GM23338 (cell line): ENCODE results near the gene ZCCHC9. TPM values are rescaled to one million over a fixed set of nuclear protein-coding genes. Genes with fewer than 3 reads are reported as not detected.

ENCODE experiments used
- ATAC-seq: fragments of 200-7000 bp; cut with Tn5 transposase; 3 replicates; pipeline ENCODE4 v1.9.1; 2020
- DNase-seq: peaks from one replicate; pipeline ENCODE4 v3.0.0-alpha.2; 2015; ENCODE audit warnings: low spot score
- H2AFZ ChIP-seq: fragments of 200-600 bp; sonication (generic); 2 replicates; pipeline ENCODE4 v1.8.0; 2016; ENCODE audit warnings: antibody characterized with exemption, mild to moderate bottlenecking, moderate library complexity
- H3F3A ChIP-seq: fragments of 200-600 bp; sonication (generic); replicated peaks from 2 replicates; pipeline ENCODE4 v1.8.0; 2017; ENCODE audit warnings: antibody characterized with exemption, mixed run types, low read depth
- H3K27ac ChIP-seq: fragments of 200-600 bp; sonication (generic); 2 replicates; pipeline ENCODE4 v1.6.1; 2016; ENCODE audit warnings: low read depth
- H3K27me3 ChIP-seq: fragments of 200-600 bp; sonication (generic); 2 replicates; pipeline ENCODE4 v1.8.0; 2016; ENCODE audit warnings: mild to moderate bottlenecking, mixed run types, moderate library complexity; ENCODE audit not compliant: insufficient read depth
- H3K36me3 ChIP-seq: fragments of 200-600 bp; sonication (generic); 2 replicates; pipeline ENCODE4 v1.8.0; 2016; ENCODE audit warnings: mild to moderate bottlenecking; ENCODE audit not compliant: insufficient read depth
- H3K4me1 ChIP-seq: fragments of 200-600 bp; sonication (generic); 2 replicates; pipeline ENCODE4 v1.8.0; 2016; ENCODE audit warnings: mild to moderate bottlenecking, moderate library complexity; ENCODE audit not compliant: insufficient read depth
- H3K4me2 ChIP-seq: fragments of 200-600 bp; sonication (generic); 2 replicates; pipeline ENCODE4 v1.7.1; 2017; ENCODE audit warnings: mixed run types
- H3K4me3 ChIP-seq: fragments of 200-600 bp; sonication (generic); 2 replicates; pipeline ENCODE4 v1.6.1; 2016; ENCODE audit warnings: mixed run types
- H3K79me2 ChIP-seq: fragments of 200-600 bp; sonication (generic); replicated peaks from 2 replicates; pipeline ENCODE4 v1.8.0; 2017; ENCODE audit warnings: mild to moderate bottlenecking; ENCODE audit not compliant: insufficient read depth
- H3K9me2 ChIP-seq: fragments of 200-600 bp; sonication (generic); 2 replicates; pipeline ENCODE4 v1.8.0; 2017; ENCODE audit not compliant: insufficient read depth
- H4K20me1 ChIP-seq: fragments of 200-600 bp; sonication (generic); replicated peaks from 2 replicates; pipeline ENCODE4 v1.8.0; 2017; ENCODE audit warnings: mild to moderate bottlenecking; ENCODE audit not compliant: insufficient read depth
- H3K27ac Mint-ChIP-seq: 2 replicates; pipeline ENCODE4 v1.8.0; 2020; ENCODE audit warnings: inconsistent platforms, mild to moderate bottlenecking, moderate library complexity, mixed read lengths
- H3K27me3 Mint-ChIP-seq: 3 replicates; pipeline ENCODE4 v1.8.0; 2022; ENCODE audit warnings: low read depth, mild to moderate bottlenecking, moderate library complexity, mixed read lengths, inconsistent platforms; ENCODE audit not compliant: insufficient read depth, poor library complexity
- H3K36me3 Mint-ChIP-seq: 3 replicates; pipeline ENCODE4 v1.8.0; 2021; ENCODE audit warnings: low read depth, mild to moderate bottlenecking, inconsistent platforms, moderate library complexity, mixed read lengths
- H3K4me1 Mint-ChIP-seq: 3 replicates; pipeline ENCODE4 v1.8.0; 2020; ENCODE audit warnings: mild to moderate bottlenecking, inconsistent platforms, mixed read lengths
- H3K4me3 Mint-ChIP-seq: 3 replicates; pipeline ENCODE4 v1.8.0; 2021; ENCODE audit warnings: moderate library complexity, mild to moderate bottlenecking, inconsistent platforms, mixed read lengths
- H3K9me3 Mint-ChIP-seq: 3 replicates; pipeline ENCODE4 v1.8.0; 2020; ENCODE audit warnings: moderate library complexity, mild to moderate bottlenecking, inconsistent platforms, mixed read lengths
- CREB1 ChIP-seq: fragments of 250-450 bp; sonication (Bioruptor Pico); IDR thresholded peaks from 2 replicates; pipeline ENCODE4 v1.5.0; 2020; ENCODE audit warnings: low read depth, mild to moderate bottlenecking, moderate library complexity
- EZH2phosphoT487 ChIP-seq: fragments of 200-600 bp; sonication (generic); IDR thresholded peaks from one replicate; pipeline ENCODE4 v1.8.1; 2018; ENCODE audit warnings: antibody characterized with exemption; ENCODE audit not compliant: unreplicated experiment
- STAT1 ChIP-seq: IDR thresholded peaks from one replicate; pipeline ENCODE4 v1.6.1; 2016; ENCODE audit warnings: antibody characterized with exemption; ENCODE audit not compliant: unreplicated experiment
- ZNF114 ChIP-seq: fragments of 250-450 bp; sonication (Bioruptor Pico); IDR thresholded peaks from 2 replicates; pipeline ENCODE4 v1.5.0; 2020; ENCODE audit warnings: mild to moderate bottlenecking, moderate library complexity
- ZNF331 ChIP-seq: fragments of 250-450 bp; sonication (Bioruptor Pico); IDR thresholded peaks from 2 replicates; pipeline ENCODE4 v1.5.0; 2020; ENCODE audit warnings: low read depth, mild to moderate bottlenecking, moderate library complexity
- polyA plus RNA-seq: library from polyadenylated mRNA; unstranded; fragments of >200 nt; fragmentation: Nextera tagmentation; extraction: Ambion mirVana; gene quantifications from 2 replicates; pipeline ENCODE4 v1.2.1, GENCODE V29; 2016
- total RNA-seq: library from RNA; depleted of rRNA; stranded (reverse); fragments of >200 nt; shearing (Covaris generic); gene quantifications from 2 replicates; pipeline ENCODE4 v1.2.3, GENCODE V29; 2014
- TF ChIP-seq, protein P1 (sequence below): fragments of 250-450 bp; sonication (Bioruptor Pico); IDR thresholded peaks from 2 replicates; pipeline ENCODE4 v1.5.0; 2020; ENCODE audit warnings: mild to moderate bottlenecking, moderate library complexity

Gene ZCCHC9
- total and polyA plus RNA-seq, 2 experiments from 2014 or later, result 31.1 to 48.7 TPM

DNA sequence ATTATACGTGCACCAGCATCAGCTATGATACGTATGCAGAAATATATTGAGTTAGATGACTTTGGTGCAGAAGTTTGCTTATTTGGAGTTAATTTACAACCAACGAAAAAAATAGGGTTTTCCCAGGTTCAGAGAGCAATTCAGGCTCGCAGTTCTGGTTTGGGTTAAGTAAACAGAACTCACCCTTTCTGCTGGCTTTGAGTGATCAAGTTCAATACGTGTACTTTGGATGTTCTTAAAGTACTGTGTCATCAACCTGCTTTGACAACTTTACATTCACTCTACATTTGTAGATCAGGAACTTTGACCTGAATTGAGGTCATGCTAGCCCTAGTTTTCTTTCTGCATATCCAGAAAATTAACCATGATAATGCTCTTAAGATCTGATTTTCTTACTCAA is 51.8 kb downstream of the ZCCHC9 start:
- peaks cover 11% of the 10 kb centered on the region for H3K4me1 Mint-ChIP-seq
- no peak for ATAC-seq
- no peaks in the 10 kb centered on the region for H3K4me1 ChIP-seq
- no peaks in the 10 kb centered on the region for H3F3A ChIP-seq
- H3K36me3 ChIP-seq, result no peaks in the 10 kb centered on the region
- H3K36me3 Mint-ChIP-seq, result no peaks in the 10 kb centered on the region
- H3K4me3 Mint-ChIP-seq, result no peak overlapping the region
- H3K4me3 ChIP-seq, result no peak overlapping the region
- no peaks in the 10 kb centered on the region for H4K20me1 ChIP-seq
- H3K9me2 ChIP-seq, result peaks cover 4% of the 10 kb centered on the region; the same call in 1 of the 2 replicates
- H3K79me2 ChIP-seq, result no peaks in the 10 kb centered on the region
- H2AFZ ChIP-seq, result no peak overlapping the region
- TF ChIP-seq, protein P1, sequence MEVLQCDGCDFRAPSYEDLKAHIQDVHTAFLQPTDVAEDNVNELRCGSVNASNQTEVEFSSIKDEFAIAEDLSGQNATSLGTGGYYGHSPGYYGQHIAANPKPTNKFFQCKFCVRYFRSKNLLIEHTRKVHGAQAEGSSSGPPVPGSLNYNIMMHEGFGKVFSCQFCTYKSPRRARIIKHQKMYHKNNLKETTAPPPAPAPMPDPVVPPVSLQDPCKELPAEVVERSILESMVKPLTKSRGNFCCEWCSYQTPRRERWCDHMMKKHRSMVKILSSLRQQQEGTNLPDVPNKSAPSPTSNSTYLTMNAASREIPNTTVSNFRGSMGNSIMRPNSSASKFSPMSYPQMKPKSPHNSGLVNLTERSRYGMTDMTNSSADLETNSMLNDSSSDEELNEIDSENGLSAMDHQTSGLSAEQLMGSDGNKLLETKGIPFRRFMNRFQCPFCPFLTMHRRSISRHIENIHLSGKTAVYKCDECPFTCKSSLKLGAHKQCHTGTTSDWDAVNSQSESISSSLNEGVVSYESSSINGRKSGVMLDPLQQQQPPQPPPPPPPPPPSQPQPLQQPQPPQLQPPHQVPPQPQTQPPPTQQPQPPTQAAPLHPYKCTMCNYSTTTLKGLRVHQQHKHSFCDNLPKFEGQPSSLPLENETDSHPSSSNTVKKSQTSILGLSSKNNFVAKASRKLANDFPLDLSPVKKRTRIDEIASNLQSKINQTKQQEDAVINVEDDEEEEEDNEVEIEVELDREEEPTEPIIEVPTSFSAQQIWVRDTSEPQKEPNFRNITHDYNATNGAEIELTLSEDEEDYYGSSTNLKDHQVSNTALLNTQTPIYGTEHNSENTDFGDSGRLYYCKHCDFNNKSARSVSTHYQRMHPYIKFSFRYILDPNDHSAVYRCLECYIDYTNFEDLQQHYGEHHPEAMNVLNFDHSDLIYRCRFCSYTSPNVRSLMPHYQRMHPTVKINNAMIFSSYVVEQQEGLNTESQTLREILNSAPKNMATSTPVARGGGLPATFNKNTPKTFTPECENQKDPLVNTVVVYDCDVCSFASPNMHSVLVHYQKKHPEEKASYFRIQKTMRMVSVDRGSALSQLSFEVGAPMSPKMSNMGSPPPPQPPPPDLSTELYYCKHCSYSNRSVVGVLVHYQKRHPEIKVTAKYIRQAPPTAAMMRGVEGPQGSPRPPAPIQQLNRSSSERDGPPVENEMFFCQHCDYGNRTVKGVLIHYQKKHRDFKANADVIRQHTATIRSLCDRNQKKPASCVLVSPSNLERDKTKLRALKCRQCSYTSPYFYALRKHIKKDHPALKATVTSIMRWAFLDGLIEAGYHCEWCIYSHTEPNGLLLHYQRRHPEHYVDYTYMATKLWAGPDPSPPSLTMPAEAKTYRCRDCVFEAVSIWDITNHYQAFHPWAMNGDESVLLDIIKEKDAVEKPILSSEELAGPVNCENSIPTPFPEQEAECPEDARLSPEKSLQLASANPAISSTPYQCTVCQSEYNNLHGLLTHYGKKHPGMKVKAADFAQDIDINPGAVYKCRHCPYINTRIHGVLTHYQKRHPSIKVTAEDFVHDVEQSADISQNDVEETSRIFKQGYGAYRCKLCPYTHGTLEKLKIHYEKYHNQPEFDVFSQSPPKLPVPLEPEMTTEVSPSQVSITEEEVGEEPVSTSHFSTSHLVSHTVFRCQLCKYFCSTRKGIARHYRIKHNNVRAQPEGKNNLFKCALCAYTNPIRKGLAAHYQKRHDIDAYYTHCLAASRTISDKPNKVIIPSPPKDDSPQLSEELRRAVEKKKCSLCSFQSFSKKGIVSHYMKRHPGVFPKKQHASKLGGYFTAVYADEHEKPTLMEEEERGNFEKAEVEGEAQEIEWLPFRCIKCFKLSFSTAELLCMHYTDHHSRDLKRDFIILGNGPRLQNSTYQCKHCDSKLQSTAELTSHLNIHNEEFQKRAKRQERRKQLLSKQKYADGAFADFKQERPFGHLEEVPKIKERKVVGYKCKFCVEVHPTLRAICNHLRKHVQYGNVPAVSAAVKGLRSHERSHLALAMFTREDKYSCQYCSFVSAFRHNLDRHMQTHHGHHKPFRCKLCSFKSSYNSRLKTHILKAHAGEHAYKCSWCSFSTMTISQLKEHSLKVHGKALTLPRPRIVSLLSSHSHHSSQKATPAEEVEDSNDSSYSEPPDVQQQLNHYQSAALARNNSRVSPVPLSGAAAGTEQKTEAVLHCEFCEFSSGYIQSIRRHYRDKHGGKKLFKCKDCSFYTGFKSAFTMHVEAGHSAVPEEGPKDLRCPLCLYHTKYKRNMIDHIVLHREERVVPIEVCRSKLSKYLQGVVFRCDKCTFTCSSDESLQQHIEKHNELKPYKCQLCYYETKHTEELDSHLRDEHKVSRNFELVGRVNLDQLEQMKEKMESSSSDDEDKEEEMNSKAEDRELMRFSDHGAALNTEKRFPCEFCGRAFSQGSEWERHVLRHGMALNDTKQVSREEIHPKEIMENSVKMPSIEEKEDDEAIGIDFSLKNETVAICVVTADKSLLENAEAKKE (CRISPR knock-in tag), result no peak
- no peak for TF ChIP-seq ZNF331 (CRISPR knock-in tag)
- DNase-seq, result no peak
- no peak overlapping the region for H3K4me2 ChIP-seq
- no peaks in the 10 kb centered on the region for H3K9me3 Mint-ChIP-seq
- no peaks in the 10 kb centered on the region for H3K27me3 Mint-ChIP-seq
- H3K27ac Mint-ChIP-seq, result no peak overlapping the region
- no peaks in the 10 kb centered on the region for H3K27me3 ChIP-seq
- H3K27ac ChIP-seq, result no peak overlapping the region

DNA sequence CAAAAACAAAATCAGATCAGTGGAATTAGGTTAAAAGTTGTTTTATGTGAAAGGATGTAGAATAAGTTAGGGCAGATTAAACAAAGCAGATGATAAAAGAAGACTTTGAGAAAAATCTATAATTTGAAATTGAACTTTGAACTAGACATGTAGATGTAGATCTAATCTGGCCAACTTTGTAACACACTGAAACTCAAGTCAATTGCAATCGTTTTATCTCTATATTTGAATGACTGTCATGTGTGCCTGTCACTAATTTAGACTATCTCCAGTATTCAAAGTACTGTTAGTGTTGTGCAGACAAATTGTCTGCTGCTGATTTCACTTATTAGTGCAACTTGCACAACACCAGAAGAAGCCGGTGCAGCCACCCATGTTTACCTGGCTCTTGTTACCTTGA is 52.7 kb downstream of the ZCCHC9 start:
- peaks cover 4% of the 10 kb centered on the region; the same call in 1 of the 2 replicates for H3K9me2 ChIP-seq
- H3K79me2 ChIP-seq, result no peaks in the 10 kb centered on the region
- H3K27ac ChIP-seq, result no peak overlapping the region
- no peaks in the 10 kb centered on the region for H3K36me3 ChIP-seq
- H3K4me1 ChIP-seq, result peaks cover 4% of the 10 kb centered on the region; the same call in 1 of the 2 replicates
- Mint-ChIP-seq H3K4me1 (peaks cover 14% of the 10 kb centered on the region), H3K27ac (no peak overlapping the region), H3K4me3 (no peak overlapping the region), H3K9me3 (no peaks in the 10 kb centered on the region), H3K27me3 (peaks cover 2% of the 10 kb centered on the region), H3K36me3 (no peaks in the 10 kb centered on the region)
- H4K20me1 ChIP-seq, result no peaks in the 10 kb centered on the region
- H2AFZ ChIP-seq, result no peak overlapping the region
- ATAC-seq (no peak), DNase-seq (no peak)
- H3F3A ChIP-seq, result no peaks in the 10 kb centered on the region
- H3K4me3 ChIP-seq, result no peak overlapping the region
- H3K27me3 ChIP-seq, result no peaks in the 10 kb centered on the region
- no peak overlapping the region for H3K4me2 ChIP-seq
- TF ChIP-seq STAT1 (no peak), ZNF331 (CRISPR knock-in tag) (no peak), EZH2phosphoT487 (no peak), ZNF114 (CRISPR knock-in tag) (no peak), CREB1 (no peak)
- TF ChIP-seq, protein P1 (CRISPR knock-in tag), result no peak
